Esophagus (tissue), 2 donors: ENCODE results near the gene ELMOD1. TPM values are rescaled to one million over a fixed set of nuclear protein-coding genes. Genes with fewer than 3 reads are reported as not detected.

ENCODE experiments used
- H3K27ac ChIP-seq, 2 donors: one replicate each; pipeline ENCODE4 v1.5.1; 2013; ENCODE audit warnings: low read depth in 2 of 2, mild to moderate bottlenecking in 2 of 2, inconsistent platforms in 1 of 2, low read length in 1 of 2, moderate library complexity in 1 of 2
- H3K27me3 ChIP-seq, 2 donors: one replicate each; pipeline ENCODE4 v1.6.1; 2013; ENCODE audit warnings: low read length in 2 of 2, control low read depth in 1 of 2, mild to moderate bottlenecking in 1 of 2; ENCODE audit not compliant: insufficient read depth in 2 of 2, control insufficient read depth in 1 of 2
- H3K36me3 ChIP-seq, 2 donors: one replicate each; pipeline ENCODE4 v1.6.1; 2013; ENCODE audit warnings: low read length in 1 of 2; ENCODE audit not compliant: control insufficient read depth in 2 of 2, insufficient read depth in 2 of 2
- H3K4me1 ChIP-seq, 2 donors: one replicate each; pipeline ENCODE4 v1.6.1; 2013; ENCODE audit warnings: low read length in 1 of 2; ENCODE audit not compliant: control insufficient read depth in 2 of 2, insufficient read depth in 2 of 2
- H3K4me3 ChIP-seq, 2 donors: one replicate each; pipeline ENCODE4 v1.5.1; 2013; ENCODE audit warnings: low read length in 2 of 2, mild to moderate bottlenecking in 2 of 2, low read depth in 1 of 2, moderate library complexity in 1 of 2
- H3K9me3 ChIP-seq, 2 donors: one replicate each; pipeline ENCODE4 v1.6.1; 2013; ENCODE audit warnings: mild to moderate bottlenecking in 2 of 2, low read depth in 1 of 2, low read length in 1 of 2, moderate library complexity in 1 of 2; ENCODE audit not compliant: control insufficient read depth in 2 of 2, insufficient read depth in 1 of 2
- whole genome bisulfite sequencing, 2 donors: extraction: QIAGEN DNeasy Blood & Tissue Kit; methylation state at CpG; one replicate each; pipeline ENCODE4 v1.1.7; 2013; 5-methylcytosine and 5-hydroxymethylcytosine counted together
- polyA plus RNA-seq, 2 donors: library from polyadenylated mRNA; stranded (reverse); fragments of 200-250 nt; gene quantifications; one replicate each; pipeline ENCODE4 v1.2.3, GENCODE V29; 2013
- donor health status: healthy with polysubstance abuse.
- donor health status: Bipolar disorder and iron deficiency.

ELMOD1 gene
- under 1 TPM in 1 of 2 donors, not detected in 1; 0.02 TPM for polyA plus RNA-seq

GRCh38 chr11:107590460-107591377, at the start of gene ELMOD1:
ELMOD1 (plus strand) TSS chr11:107591147; CDS start chr11:107618190, 27,043 bp downstream.
- Histone ChIP-seq H3K4me1 (peaks cover 0 to 10% of the 10 kb centered on the region in 2 donors), H3K27me3 (peaks cover 0 to 2% of the 10 kb centered on the region in 2 donors), H3K36me3 (no peaks in the 10 kb centered on the region), H3K4me3 (peak within 1 kb of the TSS; percentile 49 to 55), H3K9me3 (no peaks in the 10 kb centered on the region), H3K27ac (no peak within 1 kb of the TSS)
- WGBS, 2 donors: 1% methylated on average over 72 to 74 of the region's 74 CpGs

- Histone ChIP-seq H3K9me3 (no peaks in the 10 kb centered on the region), H3K27ac (no peak overlapping the region), H3K27me3 (no peaks in the 10 kb centered on the region), H3K4me1 (no peaks in the 10 kb centered on the region), H3K4me3 (no peak overlapping the region), H3K36me3 (peaks cover 0 to under 1% of the 10 kb centered on the region in 2 donors)
- WGBS, 2 donors: 51 to 64% methylated on average over 1 of the region's 1 CpG
These were observed 45.8 kb upstream of the ELMOD1 start for GRCh38 chr11:107545101-107545514.

GRCh38 chr11:107547961-107548360, 43.0 kb upstream of the ELMOD1 start:
- Histone ChIP-seq H3K27ac (no peak overlapping the region), H3K27me3 (no peaks in the 10 kb centered on the region), H3K36me3 (peaks cover 0 to 3% of the 10 kb centered on the region in 2 donors), H3K9me3 (no peaks in the 10 kb centered on the region), H3K4me1 (no peaks in the 10 kb centered on the region), H3K4me3 (no peak overlapping the region)
- 94 to 95% methylated on average over 4 of the region's 4 CpGs for WGBS, 2 donors

GRCh38 chr11:107549253-107549953, 41.5 kb upstream of the ELMOD1 start:
- WGBS, 2 donors: 72 to 76% methylated on average over 6 of the region's 6 CpGs
- no peak overlapping the region for H3K4me3 ChIP-seq
- no peak overlapping the region for H3K27ac ChIP-seq
- H3K36me3 ChIP-seq: peaks cover 0 to 3% of the 10 kb centered on the region in 2 donors
- H3K4me1 ChIP-seq: no peaks in the 10 kb centered on the region
- H3K9me3 ChIP-seq: no peaks in the 10 kb centered on the region
- no peaks in the 10 kb centered on the region for H3K27me3 ChIP-seq

GRCh38 chr11:107549954-107550285, 41.0 kb upstream of the ELMOD1 start:
- H3K27me3 ChIP-seq: no peaks in the 10 kb centered on the region
- WGBS, 2 donors: 96 to 97% methylated on average over 2 of the region's 2 CpGs
- H3K27ac ChIP-seq: no peak overlapping the region
- H3K9me3 ChIP-seq: no peaks in the 10 kb centered on the region
- H3K4me3 ChIP-seq: no peak overlapping the region
- peaks cover 0 to 3% of the 10 kb centered on the region in 2 donors for H3K36me3 ChIP-seq
- no peaks in the 10 kb centered on the region for H3K4me1 ChIP-seq

GRCh38 chr11:107550304-107550703, 40.6 kb upstream of the ELMOD1 start:
- 91 to 92% methylated on average over 4 of the region's 4 CpGs for WGBS, 2 donors
- H3K4me1 ChIP-seq: no peaks in the 10 kb centered on the region
- H3K27me3 ChIP-seq: no peaks in the 10 kb centered on the region
- no peak overlapping the region for H3K4me3 ChIP-seq
- no peak overlapping the region for H3K27ac ChIP-seq
- H3K36me3 ChIP-seq: peaks cover 0 to 3% of the 10 kb centered on the region in 2 donors
- H3K9me3 ChIP-seq: no peaks in the 10 kb centered on the region

DNA sequence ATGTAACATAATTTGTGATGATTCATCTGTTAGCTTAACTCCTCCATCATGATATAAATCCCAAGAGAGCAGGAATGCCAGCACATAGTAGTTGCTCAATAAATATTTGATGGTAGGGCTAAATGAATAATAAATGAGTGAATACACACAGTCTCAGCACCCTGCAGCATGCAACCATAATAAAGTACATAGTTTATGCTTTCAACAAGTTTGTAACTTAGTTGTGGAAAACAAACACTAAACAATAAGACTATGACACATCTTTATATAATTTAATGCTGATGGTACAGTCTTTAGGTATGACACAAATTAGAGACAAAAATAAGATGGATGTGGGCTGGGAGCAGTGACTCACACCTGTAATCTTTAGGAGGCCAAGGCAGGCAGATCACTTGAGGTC, 29.3 kb upstream of the ELMOD1 start:
- Histone ChIP-seq H3K4me1 (no peaks in the 10 kb centered on the region), H3K27me3 (no peaks in the 10 kb centered on the region), H3K9me3 (no peaks in the 10 kb centered on the region), H3K36me3 (no peaks in the 10 kb centered on the region), H3K27ac (no peak overlapping the region), H3K4me3 (no peak overlapping the region)

- Histone ChIP-seq H3K36me3 (no peaks in the 10 kb centered on the region), H3K27me3 (no peaks in the 10 kb centered on the region), H3K4me3 (no peak overlapping the region), H3K9me3 (no peaks in the 10 kb centered on the region), H3K27ac (peak overlapping the region; percentile 50 to 72), H3K4me1 (no peaks in the 10 kb centered on the region)
- 37 to 51% methylated on average over 4 of the region's 4 CpGs for WGBS, 2 donors
These were observed 28.2 kb upstream of the ELMOD1 start for GRCh38 chr11:107562647-107563208.

DNA sequence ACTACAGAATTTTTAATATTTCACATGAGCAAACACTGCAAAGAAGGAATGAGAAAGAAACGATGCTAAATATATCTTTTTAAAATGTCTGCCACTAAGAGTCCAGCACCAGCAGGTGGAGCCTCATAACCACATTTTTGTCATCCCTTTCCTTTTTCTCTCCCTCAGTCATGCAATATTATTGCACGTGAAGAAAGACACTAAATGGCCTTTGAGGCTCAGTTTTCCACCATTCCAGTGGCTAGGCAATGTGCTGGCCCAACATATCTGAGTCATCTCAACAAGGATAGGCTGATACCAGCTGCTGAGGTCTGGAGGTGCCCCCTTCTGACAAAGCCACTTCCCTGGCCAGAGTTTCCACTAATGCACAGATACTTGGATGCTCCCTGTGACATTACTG, 27.2 kb upstream of the ELMOD1 start:
- Histone ChIP-seq H3K27me3 (no peaks in the 10 kb centered on the region), H3K9me3 (no peaks in the 10 kb centered on the region), H3K36me3 (no peaks in the 10 kb centered on the region), H3K4me3 (no peak overlapping the region), H3K27ac (peak overlapping the region in 1 of 2 donors; percentile 38), H3K4me1 (no peaks in the 10 kb centered on the region)
- 2 to 10% methylated on average over 2 of the region's 2 CpGs for WGBS, 2 donors
